Omental fat pad (tissue), 4 donors: Measurements from ENCODE around the gene MT1G. TPM values are rescaled to one million over a fixed set of nuclear protein-coding genes. Genes with fewer than 3 reads are reported as not detected.
"Not testable (repeated sequence)": the region's sequence is repeated elsewhere in the genome, so short reads cannot be mapped to it uniquely, and the experiment has no call there.

Source experiments
- ATAC-seq: fragments of 150-250 bp; one replicate; pipeline ENCODE4 v1.9.1; 2016; ENCODE audit warnings: mild to moderate bottlenecking, moderate library complexity; ENCODE audit not compliant: low FRiP score
- DNase-seq: peaks from one replicate; pipeline ENCODE4 v3.0.0-alpha.2; 2019; ENCODE audit warnings: low spot score
- total RNA-seq, 4 donors: library from RNA; depleted of rRNA; stranded (reverse); fragments of >200 nt; gene quantifications; one replicate each; pipeline ENCODE4 v1.1.0, GENCODE V29; 2016
- TF ChIP-seq, protein P1 (sequence below), 3 donors: fragments of 450-650 bp; IDR thresholded peaks; one replicate each; pipeline ENCODE4 v1.5.1; 2016 to 2017; ENCODE audit warnings: antibody characterized with exemption in 3 of 3, mild to moderate bottlenecking in 3 of 3, moderate library complexity in 2 of 3

Gene MT1G
- total RNA-seq = 1,000 to 10,000 TPM in 1 of 4 donors, 100 to 1,000 TPM in 1, 10 to 100 TPM in 2; 31.4 to 1,270 (median 197) TPM

DNA sequence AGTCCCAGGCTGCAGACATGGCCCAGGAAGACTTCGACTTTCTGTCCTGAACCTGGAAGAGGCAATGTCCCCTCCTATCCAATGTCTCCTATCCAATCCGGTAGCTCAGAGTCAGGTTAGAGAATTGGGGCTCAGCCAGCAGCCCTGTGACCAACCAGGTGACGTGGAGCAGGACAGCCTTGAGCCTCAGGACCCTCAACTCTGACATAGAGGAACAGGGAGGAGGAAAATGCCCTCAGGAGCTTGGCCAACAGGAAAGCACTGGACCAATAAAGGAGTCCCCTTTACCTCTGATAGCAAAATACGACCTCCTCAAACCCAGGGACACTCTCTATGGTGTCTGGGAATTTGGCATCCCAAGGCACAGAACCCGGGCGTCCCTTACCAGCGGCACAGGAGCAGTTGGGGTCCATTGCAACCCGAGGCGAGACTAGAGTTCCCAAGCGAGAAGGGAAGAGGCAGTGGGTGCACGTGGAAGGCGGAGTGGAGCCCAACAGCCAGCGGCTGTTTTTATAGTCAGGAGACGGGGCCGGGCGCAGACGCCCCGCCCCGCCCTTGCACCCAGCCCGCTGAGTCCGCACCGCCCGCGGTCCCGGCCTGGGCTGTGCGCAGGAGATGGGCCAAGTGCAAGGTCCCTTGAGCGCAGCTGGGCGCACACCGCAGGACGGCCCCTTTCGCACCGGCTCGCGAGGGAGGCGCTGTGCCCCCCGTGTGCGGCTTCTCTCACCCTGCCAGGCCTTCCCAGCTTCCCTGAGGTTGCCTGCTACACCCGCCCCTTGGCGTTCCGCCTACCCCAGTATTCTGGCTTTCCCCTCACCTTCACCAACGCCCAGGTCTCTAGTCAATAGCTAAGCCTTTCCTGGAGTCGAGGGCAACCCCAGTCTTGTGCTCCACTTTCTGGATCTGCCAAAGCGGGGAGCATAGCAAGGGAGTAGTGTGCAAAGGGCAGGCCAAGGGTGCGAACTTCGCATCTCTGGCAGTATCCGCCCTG lies at the start of gene MT1G:
MT1G (minus strand) TSS at position 485 of the 991 bp plus-strand sequence; CDS start at position 413, 72 bp downstream.
- ATAC-seq (peak; percentile 83), DNase-seq (no peak)
- TF ChIP-seq, protein P1, sequence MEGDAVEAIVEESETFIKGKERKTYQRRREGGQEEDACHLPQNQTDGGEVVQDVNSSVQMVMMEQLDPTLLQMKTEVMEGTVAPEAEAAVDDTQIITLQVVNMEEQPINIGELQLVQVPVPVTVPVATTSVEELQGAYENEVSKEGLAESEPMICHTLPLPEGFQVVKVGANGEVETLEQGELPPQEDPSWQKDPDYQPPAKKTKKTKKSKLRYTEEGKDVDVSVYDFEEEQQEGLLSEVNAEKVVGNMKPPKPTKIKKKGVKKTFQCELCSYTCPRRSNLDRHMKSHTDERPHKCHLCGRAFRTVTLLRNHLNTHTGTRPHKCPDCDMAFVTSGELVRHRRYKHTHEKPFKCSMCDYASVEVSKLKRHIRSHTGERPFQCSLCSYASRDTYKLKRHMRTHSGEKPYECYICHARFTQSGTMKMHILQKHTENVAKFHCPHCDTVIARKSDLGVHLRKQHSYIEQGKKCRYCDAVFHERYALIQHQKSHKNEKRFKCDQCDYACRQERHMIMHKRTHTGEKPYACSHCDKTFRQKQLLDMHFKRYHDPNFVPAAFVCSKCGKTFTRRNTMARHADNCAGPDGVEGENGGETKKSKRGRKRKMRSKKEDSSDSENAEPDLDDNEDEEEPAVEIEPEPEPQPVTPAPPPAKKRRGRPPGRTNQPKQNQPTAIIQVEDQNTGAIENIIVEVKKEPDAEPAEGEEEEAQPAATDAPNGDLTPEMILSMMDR (IDR thresholded peaks at IDR 0.05) = no peak

DNA sequence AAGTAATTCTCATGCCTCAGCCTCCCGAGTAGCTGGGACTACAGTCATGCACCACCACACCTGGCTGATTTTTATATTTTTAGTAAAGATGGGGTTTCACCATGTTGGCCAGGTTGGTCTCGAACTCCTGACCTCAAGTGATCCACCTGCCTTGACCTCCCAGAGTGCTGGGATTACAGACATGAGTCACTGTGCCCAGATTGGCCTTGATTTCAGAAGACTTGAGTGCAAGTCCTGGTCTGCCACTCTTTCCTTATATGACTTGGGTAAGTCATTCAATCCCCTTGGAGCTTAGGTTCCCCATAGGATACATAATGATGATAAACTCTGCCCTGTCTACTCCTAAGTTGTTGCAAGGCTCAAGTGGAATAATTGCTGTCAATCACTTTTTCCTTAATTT lies 49.7 kb upstream of the MT1G start:
- DNase-seq, ATAC-seq: not testable (repeated sequence)

DNA sequence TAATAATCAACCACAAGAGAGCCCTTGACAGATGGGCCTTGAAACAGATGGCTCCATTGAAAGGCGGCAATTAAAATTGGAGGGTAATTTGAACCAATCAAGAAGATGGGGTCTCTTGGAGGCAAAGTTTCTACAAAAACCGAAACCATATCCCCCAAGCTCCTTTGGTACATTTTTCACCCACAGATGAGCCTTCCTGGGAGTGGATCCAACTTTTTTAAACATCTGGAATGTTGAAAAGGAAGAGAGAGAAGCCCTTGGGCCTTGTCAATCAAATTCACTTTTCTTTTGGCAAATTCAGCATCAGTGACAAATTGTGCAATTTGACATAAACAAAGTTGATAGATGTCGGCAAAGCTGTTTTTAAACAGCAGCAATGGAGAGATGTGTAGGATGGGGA lies 48.9 kb upstream of the MT1G start:
- DNase-seq = no peak
- no peak for ATAC-seq
- TF ChIP-seq, protein P1 (IDR thresholded peaks at IDR 0.05) = no peak

DNA sequence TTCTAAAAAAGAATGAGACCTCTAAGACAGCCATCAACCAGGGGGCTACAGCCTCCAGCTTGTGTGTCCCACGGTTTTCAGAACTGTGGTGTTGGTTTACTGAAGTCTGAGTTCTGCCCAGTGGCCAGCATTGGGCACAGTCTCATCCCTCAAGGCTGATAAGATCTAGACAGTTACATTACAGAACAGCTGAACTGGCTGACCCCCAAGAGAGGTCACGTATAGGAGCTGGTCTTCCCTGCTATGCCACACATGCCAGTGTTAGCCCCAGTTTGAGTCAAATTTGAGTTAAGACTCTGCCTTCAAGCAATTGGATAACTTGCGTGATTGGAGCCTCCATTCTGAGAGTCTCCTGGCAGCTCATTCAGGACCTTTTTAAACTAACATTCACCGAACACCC lies 47.3 kb upstream of the MT1G start:
- TF ChIP-seq, protein P1 (IDR thresholded peaks at IDR 0.05) = no peak
- DNase-seq (no peak), ATAC-seq (no peak)

DNA sequence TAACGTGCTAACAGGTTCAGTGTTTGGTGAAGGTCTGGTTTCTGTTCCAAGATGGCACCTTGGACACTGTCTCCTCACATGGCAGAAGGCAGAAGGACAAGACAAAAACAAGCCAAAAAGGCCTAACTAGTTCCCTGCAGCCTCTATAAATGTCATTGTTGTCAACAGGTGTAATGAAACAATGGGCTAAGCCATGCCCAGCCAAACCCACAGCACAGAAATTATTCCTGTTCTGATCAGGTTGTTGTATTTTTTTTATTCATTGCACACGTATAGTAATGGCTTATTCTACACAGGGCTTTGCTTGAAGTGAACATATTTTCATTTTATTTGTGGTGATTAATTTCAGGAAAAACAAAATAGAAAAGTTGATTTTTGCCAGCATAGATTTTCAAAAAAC lies 45.9 kb upstream of the MT1G start:
- no peak for DNase-seq
- ATAC-seq = no peak
- TF ChIP-seq, protein P1 (IDR thresholded peaks at IDR 0.05) = no peak

DNA sequence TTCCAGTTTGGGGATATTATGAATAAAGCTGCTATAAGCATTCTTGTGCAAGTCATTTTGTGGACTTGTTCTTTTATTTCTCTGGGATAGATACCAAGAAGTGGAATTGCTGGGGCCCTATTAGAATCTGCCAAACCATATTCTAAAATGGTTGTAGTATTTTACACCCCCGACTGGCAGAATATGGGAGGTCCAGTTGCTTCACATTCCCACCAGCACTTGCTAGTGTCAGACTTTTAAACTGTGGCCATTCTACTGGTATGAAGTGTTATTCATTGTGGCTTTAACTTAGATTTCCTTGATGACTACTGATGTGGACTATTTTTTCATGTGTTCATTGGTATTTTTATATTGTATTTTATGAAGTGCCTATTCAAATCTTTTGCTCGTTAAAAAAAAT lies 44.0 kb upstream of the MT1G start:
- TF ChIP-seq, protein P1 (IDR thresholded peaks at IDR 0.05) = no peak

DNA sequence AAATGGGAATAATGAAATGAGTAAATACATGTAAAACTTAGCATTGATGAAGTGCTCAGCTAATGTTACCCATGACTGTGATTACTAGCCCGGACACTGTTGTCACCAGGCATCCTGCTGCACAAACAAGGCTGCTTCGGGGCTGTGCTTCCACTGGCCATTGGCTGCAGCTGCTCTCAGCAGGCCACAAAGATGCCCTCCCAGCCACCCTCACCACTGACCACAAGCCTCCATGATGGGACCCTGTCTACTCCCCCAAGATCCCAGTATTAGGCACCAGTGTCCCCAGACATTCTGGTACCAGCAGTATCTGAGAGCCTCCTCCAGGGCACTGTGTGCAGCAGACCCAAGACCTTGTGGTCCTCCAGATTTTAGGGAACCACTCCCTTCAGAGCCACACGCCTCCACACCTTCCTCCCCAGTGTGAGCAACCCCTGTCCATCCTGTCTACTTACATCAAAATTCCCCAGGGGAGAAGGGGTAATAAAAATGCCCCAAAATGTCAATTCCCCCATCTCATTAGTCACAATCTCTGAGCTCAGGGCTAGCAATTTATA lies 42.4 kb upstream of the MT1G start:
- DNase-seq (no peak), ATAC-seq (no peak)
- TF ChIP-seq, protein P1 (IDR thresholded peaks at IDR 0.05) = no peak

More for the DNA sequence above, 44.0 kb upstream of the MT1G start:
- no peak for ATAC-seq
- DNase-seq = no peak
